Liver (tissue), 9 donors: ENCODE data around the gene RIMBP2. TPM values are rescaled to one million over a fixed set of nuclear protein-coding genes. Genes with fewer than 3 reads are reported as not detected.
"Not testable (repeated sequence)": the region's sequence is repeated elsewhere in the genome, so short reads cannot be mapped to it uniquely, and the experiment has no call there.

ENCODE experiments used
- DNase-seq: peaks from one replicate; pipeline ENCODE4 v3.0.0-alpha.2; 2017; ENCODE audit warnings: low spot score
- H3K27ac ChIP-seq, 2 donors: one replicate each; pipeline ENCODE4 v1.7.0; 2013; ENCODE audit warnings: inconsistent platforms in 2 of 2, low read length in 2 of 2, control low read depth in 1 of 2, low read depth in 1 of 2, mild to moderate bottlenecking in 1 of 2
- H3K27me3 ChIP-seq, 4 donors: one replicate each; pipeline versions ENCODE4 v1.6.1 to v1.7.0; 2013; ENCODE audit warnings: low read length in 3 of 4, inconsistent platforms in 1 of 4, mild to moderate bottlenecking in 1 of 4, moderate library complexity in 1 of 4; ENCODE audit not compliant: control insufficient read depth in 4 of 4, insufficient read depth in 4 of 4
- H3K36me3 ChIP-seq, 4 donors: one replicate each; pipeline versions ENCODE4 v1.6.1 to v1.7.0; 2013; ENCODE audit warnings: low read length in 3 of 4, mild to moderate bottlenecking in 3 of 4, low read depth in 1 of 4, moderate library complexity in 1 of 4; ENCODE audit not compliant: control insufficient read depth in 4 of 4, insufficient read depth in 3 of 4
- H3K4me1 ChIP-seq, 4 donors: one replicate each; pipeline versions ENCODE4 v1.6.1 to v1.7.0; 2013; ENCODE audit warnings: low read length in 3 of 4, mild to moderate bottlenecking in 3 of 4, moderate library complexity in 1 of 4; ENCODE audit not compliant: control insufficient read depth in 4 of 4, insufficient read depth in 4 of 4
- H3K4me3 ChIP-seq, 3 donors: one replicate each; pipeline versions ENCODE4 v1.6.1 to v1.7.0; 2013; ENCODE audit warnings: low read length in 3 of 3, control low read depth in 1 of 3, low read depth in 1 of 3, mild to moderate bottlenecking in 1 of 3
- H3K9ac ChIP-seq, 2 donors: one replicate each; pipeline ENCODE4 v1.7.0; 2013; ENCODE audit warnings: low read length in 2 of 2, mild to moderate bottlenecking in 2 of 2, moderate library complexity in 2 of 2, control low read depth in 1 of 2, low read depth in 1 of 2
- H3K9me3 ChIP-seq, 4 donors: one replicate each; pipeline versions ENCODE4 v1.6.1 to v1.7.0; 2013; ENCODE audit warnings: low read length in 3 of 4; ENCODE audit not compliant: control insufficient read depth in 4 of 4
- FOXA1 ChIP-seq: IDR thresholded peaks from 2 replicates; pipeline ENCODE4 v1.6.1; 2016; ENCODE audit warnings: antibody characterized with exemption
- FOXA2 ChIP-seq: IDR thresholded peaks from 2 replicates; pipeline ENCODE4 v1.6.1; 2016; ENCODE audit warnings: antibody characterized with exemption
- GABPA ChIP-seq, 2 donors: IDR thresholded peaks in 1 of 2; conservative IDR thresholded peaks in 1 of 2; 2 replicates each; pipeline ENCODE4 v1.6.1; 2016; ENCODE audit warnings: antibody characterized with exemption in 2 of 2, mild to moderate bottlenecking in 1 of 2, moderate library complexity in 1 of 2
- HNF4A ChIP-seq, 2 donors: conservative IDR thresholded peaks; 2 replicates each; pipeline ENCODE4 v1.6.1; 2016; ENCODE audit warnings: antibody characterized with exemption in 2 of 2, mild to moderate bottlenecking in 2 of 2
- HNF4G ChIP-seq: IDR thresholded peaks from 2 replicates; pipeline ENCODE4 v1.6.1; 2016; ENCODE audit warnings: antibody characterized with exemption
- JUND ChIP-seq, 2 donors: IDR thresholded peaks; 2 replicates each; pipeline ENCODE4 v1.6.1; 2016; ENCODE audit warnings: antibody characterized with exemption in 2 of 2
- NR2F2 ChIP-seq: IDR thresholded peaks from 2 replicates; pipeline ENCODE4 v1.6.1; 2016; ENCODE audit warnings: antibody characterized with exemption
- RAD21 ChIP-seq, 2 donors: IDR thresholded peaks; 2 replicates each; pipeline ENCODE4 v1.6.1; 2016; ENCODE audit warnings: antibody characterized with exemption in 2 of 2, mild to moderate bottlenecking in 2 of 2
- RXRA ChIP-seq, 2 donors: IDR thresholded peaks; 2 replicates each; pipeline ENCODE4 v1.6.1; 2017 to 2018; ENCODE audit warnings: antibody characterized with exemption in 2 of 2, mild to moderate bottlenecking in 1 of 2
- TAF1 ChIP-seq: conservative IDR thresholded peaks from 2 replicates; pipeline ENCODE4 v1.6.1; 2016; ENCODE audit warnings: antibody characterized with exemption, mild to moderate bottlenecking
- YY1 ChIP-seq: IDR thresholded peaks from 2 replicates; pipeline ENCODE4 v1.6.1; 2016; ENCODE audit warnings: antibody characterized with exemption, mild to moderate bottlenecking
- WGBS: extraction: QIAGEN DNeasy Blood & Tissue Kit; methylation state at CpG from one replicate; pipeline ENCODE4 v1.1.7; 2013; 5-methylcytosine and 5-hydroxymethylcytosine counted together
- polyA plus RNA-seq, 2 donors: library from polyadenylated mRNA; stranded (reverse) in 1 of 2; unstranded in 1 of 2; fragments of 200-250 nt in 1 of 2; fragments of >200 nt in 1 of 2; fragmentation: Nextera tagmentation in 1 of 2; extraction: Ambion mirVana in 1 of 2; gene quantifications; one replicate each; pipeline versions ENCODE4 v1.2.1 to v1.2.3, GENCODE V29; 2013 to 2015
- total RNA-seq, 2 donors: library from RNA; depleted of rRNA; stranded (reverse); fragments of >200 nt; gene quantifications; one replicate each; pipeline ENCODE4 v1.2.3, GENCODE V29; 2014
- TF ChIP-seq, protein P1 (sequence below): IDR thresholded peaks from 2 replicates; pipeline ENCODE4 v1.6.1; 2016; ENCODE audit warnings: antibody characterized with exemption
- TF ChIP-seq, protein P2 (sequence below): IDR thresholded peaks from 2 replicates; pipeline ENCODE4 v1.6.1; 2016; ENCODE audit warnings: antibody characterized with exemption
- TF ChIP-seq, protein P3 (sequence below): IDR thresholded peaks from 2 replicates; pipeline ENCODE4 v1.6.1; 2016; ENCODE audit warnings: antibody characterized with exemption
- TF ChIP-seq, protein P4 (sequence below): IDR thresholded peaks from 2 replicates; pipeline ENCODE4 v1.6.1; 2016; ENCODE audit warnings: antibody characterized with exemption, mild to moderate bottlenecking
- donor health status: healthy.
- donor health status: healthy.
- donor health status: healthy.
- donor health status: healthy.
- donor health status: healthy.

Gene RIMBP2
- total and polyA plus RNA-seq, 4 donors: 0.01 to 0.17 (median 0.09) TPM; not detected in 1

- H3K36me3 ChIP-seq: no peaks in the 10 kb centered on the region
- no peak for TF ChIP-seq GABPA (IDR thresholded peaks at IDR 0.05 in 1 of 2, conservative IDR thresholded peaks at IDR 0.05 in 1 of 2)
- no peak for TF ChIP-seq NR2F2
- TF ChIP-seq HNF4A (conservative IDR thresholded peaks at IDR 0.05): no peak
- TF ChIP-seq, protein P1, sequence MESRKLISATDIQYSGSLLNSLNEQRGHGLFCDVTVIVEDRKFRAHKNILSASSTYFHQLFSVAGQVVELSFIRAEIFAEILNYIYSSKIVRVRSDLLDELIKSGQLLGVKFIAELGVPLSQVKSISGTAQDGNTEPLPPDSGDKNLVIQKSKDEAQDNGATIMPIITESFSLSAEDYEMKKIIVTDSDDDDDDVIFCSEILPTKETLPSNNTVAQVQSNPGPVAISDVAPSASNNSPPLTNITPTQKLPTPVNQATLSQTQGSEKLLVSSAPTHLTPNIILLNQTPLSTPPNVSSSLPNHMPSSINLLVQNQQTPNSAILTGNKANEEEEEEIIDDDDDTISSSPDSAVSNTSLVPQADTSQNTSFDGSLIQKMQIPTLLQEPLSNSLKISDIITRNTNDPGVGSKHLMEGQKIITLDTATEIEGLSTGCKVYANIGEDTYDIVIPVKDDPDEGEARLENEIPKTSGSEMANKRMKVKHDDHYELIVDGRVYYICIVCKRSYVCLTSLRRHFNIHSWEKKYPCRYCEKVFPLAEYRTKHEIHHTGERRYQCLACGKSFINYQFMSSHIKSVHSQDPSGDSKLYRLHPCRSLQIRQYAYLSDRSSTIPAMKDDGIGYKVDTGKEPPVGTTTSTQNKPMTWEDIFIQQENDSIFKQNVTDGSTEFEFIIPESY: no peak
- TF ChIP-seq YY1: no peak
- no peak for TF ChIP-seq FOXA1
- TF ChIP-seq RAD21 (IDR thresholded peaks at IDR 0.05): no peak
- no peak for DNase-seq
- no peak overlapping the region for H3K9ac ChIP-seq
- peaks cover 0 to 2% (median 0%) of the 10 kb centered on the region in 4 donors for H3K27me3 ChIP-seq
- no peaks in the 10 kb centered on the region for H3K9me3 ChIP-seq
- H3K4me3 ChIP-seq: no peak overlapping the region
- WGBS: 83% methylated on average over 16 of the region's 16 CpGs
- H3K4me1 ChIP-seq: no peaks in the 10 kb centered on the region
- no peak overlapping the region for H3K27ac ChIP-seq
Measured at GRCh38 chr12:130646716-130647370, 69.3 kb downstream of the RIMBP2 start.

- not testable (repeated sequence) for H3K4me3 ChIP-seq, DNase-seq
- 75% methylated on average over 4 of the region's 4 CpGs for WGBS
Measured at GRCh38 chr12:130646191-130646590, 69.9 kb downstream of the RIMBP2 start.

GRCh38 chr12:130645751-130646150 is 70.3 kb downstream of the RIMBP2 start:
- no peak for DNase-seq
- Histone ChIP-seq H3K27me3 (peaks cover 0 to 2% (median 0%) of the 10 kb centered on the region in 4 donors), H3K4me3 (no peak overlapping the region), H3K9ac (no peak overlapping the region), H3K27ac (no peak overlapping the region), H3K4me1 (no peaks in the 10 kb centered on the region), H3K36me3 (no peaks in the 10 kb centered on the region), H3K9me3 (no peaks in the 10 kb centered on the region)
- WGBS: 44% methylated on average over 2 of the region's 2 CpGs
- no peak for TF ChIP-seq JUND (IDR thresholded peaks at IDR 0.05)
- no peak for TF ChIP-seq HNF4A (conservative IDR thresholded peaks at IDR 0.05)
- TF ChIP-seq FOXA2: no peak
- no peak for TF ChIP-seq RAD21 (IDR thresholded peaks at IDR 0.05)
- TF ChIP-seq, protein P2, sequence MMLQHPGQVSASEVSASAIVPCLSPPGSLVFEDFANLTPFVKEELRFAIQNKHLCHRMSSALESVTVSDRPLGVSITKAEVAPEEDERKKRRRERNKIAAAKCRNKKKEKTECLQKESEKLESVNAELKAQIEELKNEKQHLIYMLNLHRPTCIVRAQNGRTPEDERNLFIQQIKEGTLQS: no peak
- TF ChIP-seq HNF4G: no peak

More at GRCh38 chr12:130646191-130646590, 69.9 kb downstream of the RIMBP2 start:
- H3K9ac ChIP-seq, H3K36me3 ChIP-seq, H3K4me1 ChIP-seq, H3K9me3 ChIP-seq, H3K27me3 ChIP-seq, H3K27ac ChIP-seq: not testable (repeated sequence)

GRCh38 chr12:130644566-130644965 is 71.5 kb downstream of the RIMBP2 start:
- Histone ChIP-seq H3K27ac (no peak overlapping the region), H3K4me3 (no peak overlapping the region), H3K9me3 (no peaks in the 10 kb centered on the region), H3K4me1 (no peaks in the 10 kb centered on the region), H3K9ac (no peak overlapping the region), H3K36me3 (no peaks in the 10 kb centered on the region), H3K27me3 (peaks cover 0 to under 1% (median 0%) of the 10 kb centered on the region in 4 donors)
- WGBS: 82% methylated on average over 13 of the region's 13 CpGs
- DNase-seq: no peak
- no peak for TF ChIP-seq RAD21 (IDR thresholded peaks at IDR 0.05)
- TF ChIP-seq GABPA (IDR thresholded peaks at IDR 0.05 in 1 of 2, conservative IDR thresholded peaks at IDR 0.05 in 1 of 2): no peak
- TF ChIP-seq RXRA (IDR thresholded peaks at IDR 0.05): no peak
- TF ChIP-seq, protein P3, sequence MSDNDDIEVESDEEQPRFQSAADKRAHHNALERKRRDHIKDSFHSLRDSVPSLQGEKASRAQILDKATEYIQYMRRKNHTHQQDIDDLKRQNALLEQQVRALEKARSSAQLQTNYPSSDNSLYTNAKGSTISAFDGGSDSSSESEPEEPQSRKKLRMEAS: no peak
- TF ChIP-seq, protein P4, sequence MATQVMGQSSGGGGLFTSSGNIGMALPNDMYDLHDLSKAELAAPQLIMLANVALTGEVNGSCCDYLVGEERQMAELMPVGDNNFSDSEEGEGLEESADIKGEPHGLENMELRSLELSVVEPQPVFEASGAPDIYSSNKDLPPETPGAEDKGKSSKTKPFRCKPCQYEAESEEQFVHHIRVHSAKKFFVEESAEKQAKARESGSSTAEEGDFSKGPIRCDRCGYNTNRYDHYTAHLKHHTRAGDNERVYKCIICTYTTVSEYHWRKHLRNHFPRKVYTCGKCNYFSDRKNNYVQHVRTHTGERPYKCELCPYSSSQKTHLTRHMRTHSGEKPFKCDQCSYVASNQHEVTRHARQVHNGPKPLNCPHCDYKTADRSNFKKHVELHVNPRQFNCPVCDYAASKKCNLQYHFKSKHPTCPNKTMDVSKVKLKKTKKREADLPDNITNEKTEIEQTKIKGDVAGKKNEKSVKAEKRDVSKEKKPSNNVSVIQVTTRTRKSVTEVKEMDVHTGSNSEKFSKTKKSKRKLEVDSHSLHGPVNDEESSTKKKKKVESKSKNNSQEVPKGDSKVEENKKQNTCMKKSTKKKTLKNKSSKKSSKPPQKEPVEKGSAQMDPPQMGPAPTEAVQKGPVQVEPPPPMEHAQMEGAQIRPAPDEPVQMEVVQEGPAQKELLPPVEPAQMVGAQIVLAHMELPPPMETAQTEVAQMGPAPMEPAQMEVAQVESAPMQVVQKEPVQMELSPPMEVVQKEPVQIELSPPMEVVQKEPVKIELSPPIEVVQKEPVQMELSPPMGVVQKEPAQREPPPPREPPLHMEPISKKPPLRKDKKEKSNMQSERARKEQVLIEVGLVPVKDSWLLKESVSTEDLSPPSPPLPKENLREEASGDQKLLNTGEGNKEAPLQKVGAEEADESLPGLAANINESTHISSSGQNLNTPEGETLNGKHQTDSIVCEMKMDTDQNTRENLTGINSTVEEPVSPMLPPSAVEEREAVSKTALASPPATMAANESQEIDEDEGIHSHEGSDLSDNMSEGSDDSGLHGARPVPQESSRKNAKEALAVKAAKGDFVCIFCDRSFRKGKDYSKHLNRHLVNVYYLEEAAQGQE: no peak
- TF ChIP-seq, protein P2: no peak
- no peak for TF ChIP-seq FOXA2
- no peak for TF ChIP-seq YY1
- no peak for TF ChIP-seq JUND (IDR thresholded peaks at IDR 0.05)
- TF ChIP-seq TAF1: no peak
- no peak for TF ChIP-seq HNF4G
